NB4 (cell line): Measurements from ENCODE around the gene SLC24A4.

ENCODE experiments used
- CTCF ChIP-seq: IDR thresholded peaks from one replicate; pipeline ENCODE4 v1.5.1; 2012; ENCODE audit warnings: low read depth, low read length
- MAX ChIP-seq: IDR thresholded peaks from 2 replicates; pipeline ENCODE4 v1.6.1; 2011; ENCODE audit warnings: low read depth, low read length
- MYC ChIP-seq: IDR thresholded peaks from 2 replicates; pipeline ENCODE4 v1.6.1; 2011; ENCODE audit warnings: low read depth, low read length
- POLR2A ChIP-seq: IDR thresholded peaks from 2 replicates; pipeline ENCODE4 v1.6.1; 2011; ENCODE audit warnings: mild to moderate bottlenecking; ENCODE audit not compliant: insufficient read length; ENCODE audit errors: extremely low read depth

GRCh38 chr14:92382677-92383076, 59.7 kb downstream of the SLC24A4 start:
- peak; percentile 42 for TF ChIP-seq CTCF
- TF ChIP-seq POLR2A, result no peak
- no peak for TF ChIP-seq MAX
- no peak for TF ChIP-seq MYC
